ENCODE measurements around the gene TAP1. TPM values are rescaled to one million over a fixed set of nuclear protein-coding genes. Genes with fewer than 3 reads are reported as not detected.
A peak's percentile ranks its signal among the peaks of the same experiment; 100 is the strongest.

Gene TAP1
- total RNA-seq, 1 donor from 2014 or later, result 63.9 TPM

DNA sequence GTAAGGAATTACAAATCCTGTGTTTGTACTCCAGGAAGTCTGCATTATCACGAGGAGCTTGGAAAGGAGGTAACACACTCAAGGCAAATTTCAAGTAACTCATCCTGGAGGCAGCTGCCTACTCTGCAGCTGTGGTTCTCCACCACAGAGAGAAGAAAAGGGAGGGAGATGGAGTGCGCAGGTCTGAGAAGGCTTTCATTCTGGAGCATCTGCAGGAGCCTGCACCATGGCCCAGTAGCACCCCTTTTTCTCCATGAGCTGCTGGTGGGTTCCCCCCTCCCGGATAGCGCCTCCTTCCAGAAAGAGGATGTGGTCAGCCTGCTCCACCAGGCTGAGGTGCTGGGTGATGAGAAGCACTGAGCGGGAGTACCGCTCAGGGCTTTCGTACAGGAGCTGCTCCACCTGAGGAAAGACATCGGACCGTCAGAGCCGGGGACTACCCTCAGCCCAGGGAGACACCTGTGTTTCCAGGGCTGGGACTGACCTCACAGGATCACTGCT lies 8.1 kb downstream of the TAP1 start:
- Histone ChIP-seq H3K27ac (peak overlapping the region; percentile 91), H3K9me3 (no peaks in the 10 kb centered on the region), H3K36me3 (peaks cover 74% of the 10 kb centered on the region), H3K4me3 (peak overlapping the region; percentile 92), H3K27me3 (ENCODE audit: low read depth) (no peaks in the 10 kb centered on the region), H3K4me1 (peaks cover 45% of the 10 kb centered on the region)
- TF ChIP-seq, protein P1, sequence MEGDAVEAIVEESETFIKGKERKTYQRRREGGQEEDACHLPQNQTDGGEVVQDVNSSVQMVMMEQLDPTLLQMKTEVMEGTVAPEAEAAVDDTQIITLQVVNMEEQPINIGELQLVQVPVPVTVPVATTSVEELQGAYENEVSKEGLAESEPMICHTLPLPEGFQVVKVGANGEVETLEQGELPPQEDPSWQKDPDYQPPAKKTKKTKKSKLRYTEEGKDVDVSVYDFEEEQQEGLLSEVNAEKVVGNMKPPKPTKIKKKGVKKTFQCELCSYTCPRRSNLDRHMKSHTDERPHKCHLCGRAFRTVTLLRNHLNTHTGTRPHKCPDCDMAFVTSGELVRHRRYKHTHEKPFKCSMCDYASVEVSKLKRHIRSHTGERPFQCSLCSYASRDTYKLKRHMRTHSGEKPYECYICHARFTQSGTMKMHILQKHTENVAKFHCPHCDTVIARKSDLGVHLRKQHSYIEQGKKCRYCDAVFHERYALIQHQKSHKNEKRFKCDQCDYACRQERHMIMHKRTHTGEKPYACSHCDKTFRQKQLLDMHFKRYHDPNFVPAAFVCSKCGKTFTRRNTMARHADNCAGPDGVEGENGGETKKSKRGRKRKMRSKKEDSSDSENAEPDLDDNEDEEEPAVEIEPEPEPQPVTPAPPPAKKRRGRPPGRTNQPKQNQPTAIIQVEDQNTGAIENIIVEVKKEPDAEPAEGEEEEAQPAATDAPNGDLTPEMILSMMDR (IDR thresholded peaks at IDR 0.05), result no peak
- intact Hi-C loops (cut with DNase I), result no loop called here
- DNase-seq (no peak), ATAC-seq (peak in 1 of 2 donors; percentile 2)

DNA sequence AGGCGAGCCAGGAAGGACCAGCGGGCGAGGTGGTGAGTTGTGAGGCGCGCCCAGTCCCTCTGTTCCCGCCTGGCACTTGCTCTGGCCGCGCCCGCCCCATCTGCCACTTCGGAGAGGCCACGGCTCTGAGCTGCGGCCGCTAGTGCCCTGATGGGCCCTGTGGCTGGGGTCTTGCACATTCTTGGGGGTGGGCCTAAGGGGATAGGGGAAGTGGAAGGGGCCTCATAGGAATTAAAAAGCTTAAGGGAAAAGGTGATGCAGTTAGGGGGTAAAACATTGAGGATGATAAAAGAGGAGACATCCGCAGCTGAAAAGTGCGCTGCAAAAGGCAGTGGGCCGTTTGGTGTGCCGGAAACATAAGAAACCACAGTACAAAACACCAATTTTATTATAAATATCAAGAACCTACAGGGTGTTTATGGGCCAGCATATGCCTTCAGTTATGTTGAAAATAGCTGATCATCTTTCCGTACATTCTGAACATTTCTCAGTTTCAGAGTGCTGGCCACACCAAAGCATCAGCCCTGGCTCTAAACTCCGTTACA lies 8.6 kb downstream of the TAP1 start:
- ATAC-seq, result no peak
- peaks cover 40% of the 10 kb centered on the region for H3K4me1 ChIP-seq
- TF ChIP-seq, protein P1 (IDR thresholded peaks at IDR 0.05), result no peak

DNA sequence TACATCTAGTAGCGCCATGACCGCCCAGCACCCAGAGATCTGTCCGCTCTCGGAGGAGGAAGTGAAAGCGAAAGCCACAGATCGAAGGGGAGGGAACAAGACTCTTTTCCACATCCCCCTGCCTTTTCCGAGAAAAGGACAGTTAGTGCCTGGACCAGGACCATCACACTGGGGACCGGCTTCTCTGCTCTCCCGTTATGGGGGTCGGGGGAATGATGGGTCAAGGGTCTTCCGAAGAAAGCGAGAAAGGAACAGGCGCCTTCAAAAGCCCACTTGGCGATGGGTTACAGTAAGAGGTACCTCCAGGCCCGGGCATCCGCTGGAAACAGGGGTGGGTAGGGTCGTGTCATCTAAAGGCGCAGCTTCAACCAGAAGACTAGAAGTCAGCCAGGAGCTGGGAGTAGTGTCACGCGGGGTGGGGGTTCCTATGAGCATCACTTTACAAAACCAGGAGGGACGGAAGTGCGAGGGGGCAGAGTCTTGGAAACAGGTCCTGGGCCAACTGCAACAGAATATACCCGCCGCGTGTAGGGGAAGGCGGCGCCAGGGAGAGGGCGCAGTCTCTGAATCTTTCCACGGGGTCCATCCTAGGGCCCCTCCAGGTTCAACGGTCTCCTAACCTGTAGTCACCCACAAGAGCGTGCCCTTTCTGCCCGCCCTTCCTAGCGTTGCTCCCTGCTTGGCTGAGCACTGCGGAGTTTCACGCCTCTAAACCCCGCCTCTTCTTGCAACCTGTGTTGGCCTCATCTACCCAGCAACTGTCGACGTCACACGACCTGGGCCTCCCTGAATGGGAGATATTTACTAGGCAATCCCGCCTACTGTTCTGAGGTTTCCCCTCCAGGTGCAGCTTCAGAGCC lies 9.3 kb downstream of the TAP1 start, which contains the start of gene PSMB8:
Gene PSMB8, minus strand, starts transcription at position 69 of the 860 bp plus-strand sequence. Its CDS starts 51 bp downstream, at position 18.
- Histone ChIP-seq H3K27ac (peak within 1 kb of the TSS; percentile 91), H3K36me3 (peaks cover 68% of the 10 kb centered on the region), H3K9me3 (no peaks in the 10 kb centered on the region), H3K4me3 (peak within 1 kb of the TSS; percentile 92), H3K27me3 (ENCODE audit: low read depth) (no peaks in the 10 kb centered on the region), H3K4me1 (peaks cover 40% of the 10 kb centered on the region)
- ATAC-seq (peak; percentile 97 to 98), DNase-seq (peak; percentile 98)
- TF ChIP-seq, protein P1 (IDR thresholded peaks at IDR 0.05), result peak; percentile 19
- intact Hi-C loops (cut with DNase I), result no loop called here

More for the DNA sequence above, 8.6 kb downstream of the TAP1 start:
- H3K27ac ChIP-seq, result peak overlapping the region; percentile 91
- peaks cover 74% of the 10 kb centered on the region for H3K36me3 ChIP-seq
- H3K9me3 ChIP-seq, result no peaks in the 10 kb centered on the region
- no peaks in the 10 kb centered on the region for H3K27me3 ChIP-seq (ENCODE audit: low read depth)
- intact Hi-C loops (cut with DNase I), result no loop called here
- no peak for DNase-seq
- H3K4me3 ChIP-seq, result peak overlapping the region; percentile 92

DNA sequence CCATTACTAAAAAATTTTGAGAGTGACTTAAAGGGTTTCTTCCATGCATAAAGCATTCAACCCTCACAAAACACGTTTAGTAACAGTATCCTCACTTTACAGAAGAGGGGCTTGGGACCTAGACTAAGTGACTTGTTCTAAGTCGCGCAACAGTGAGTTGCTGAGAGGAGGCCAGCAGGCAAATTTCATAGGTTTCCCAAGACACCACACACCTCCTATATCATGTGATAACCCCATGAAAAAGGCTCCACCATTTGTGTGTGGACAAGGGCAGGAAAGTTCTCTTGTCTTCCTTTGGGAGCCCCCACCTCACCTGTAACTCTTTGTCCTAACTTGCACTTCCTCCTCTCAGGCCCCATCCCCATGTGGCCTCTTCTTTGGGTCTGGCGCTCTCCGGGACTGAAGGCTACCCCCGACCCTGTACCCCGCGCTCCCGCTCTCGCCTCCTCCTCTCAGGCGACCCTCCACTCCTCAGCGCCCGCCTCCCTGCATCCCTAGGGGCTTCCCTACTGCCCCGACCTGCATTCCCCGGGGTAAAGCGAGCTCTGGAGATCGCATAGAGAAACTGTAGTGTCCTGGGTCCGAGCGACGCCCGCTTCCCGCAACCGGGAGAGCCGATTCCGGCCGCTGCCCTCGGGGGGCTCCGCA lies 10.0 kb downstream of the TAP1 start:
- Histone ChIP-seq H3K27me3 (ENCODE audit: low read depth) (no peaks in the 10 kb centered on the region), H3K36me3 (peaks cover 61% of the 10 kb centered on the region), H3K4me1 (peaks cover 47% of the 10 kb centered on the region), H3K9me3 (no peaks in the 10 kb centered on the region), H3K27ac (peak overlapping the region; percentile 91), H3K4me3 (peak overlapping the region; percentile 92)
- ATAC-seq (no peak), DNase-seq (no peak)
- intact Hi-C loops (cut with DNase I), result no loop called here
- TF ChIP-seq, protein P1 (IDR thresholded peaks at IDR 0.05), result no peak

DNA sequence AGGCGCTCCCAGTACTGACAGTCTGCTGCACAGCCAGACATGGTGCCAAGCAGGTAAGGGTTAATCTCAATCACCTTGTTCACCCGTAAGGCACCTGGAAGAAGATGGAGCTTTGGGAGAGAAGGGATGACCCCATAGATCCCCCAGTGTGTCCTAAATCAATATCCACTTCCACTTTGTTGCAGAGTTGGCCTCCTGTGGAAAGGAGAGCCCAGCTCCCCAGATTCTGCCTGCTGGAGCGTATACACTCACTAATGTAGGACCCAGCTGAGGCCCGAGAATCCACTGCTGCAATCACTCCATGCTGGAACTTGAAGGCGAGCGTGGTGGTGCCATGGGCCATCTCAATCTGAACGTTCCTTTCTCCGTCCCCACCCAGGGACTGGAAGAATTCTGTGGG lies 10.8 kb downstream of the TAP1 start:
- ATAC-seq, result no peak
- intact Hi-C loops (cut with DNase I), result no loop called here

More for the DNA sequence above, 10.8 kb downstream of the TAP1 start:
- Histone ChIP-seq H3K9me3 (no peaks in the 10 kb centered on the region), H3K4me3 (peak overlapping the region; percentile 92), H3K27me3 (ENCODE audit: low read depth) (no peaks in the 10 kb centered on the region), H3K4me1 (peaks cover 49% of the 10 kb centered on the region), H3K27ac (no peak overlapping the region), H3K36me3 (peaks cover 53% of the 10 kb centered on the region)
- DNase-seq, result no peak
- TF ChIP-seq, protein P1 (IDR thresholded peaks at IDR 0.05), result no peak

Data from lower lobe of right lung (tissue), 2 donors.